ENCODE results near the gene CTSA. TPM values are rescaled to one million over a fixed set of nuclear protein-coding genes. Genes with fewer than 3 reads are reported as not detected.
"Not testable (repeated sequence)": the region's sequence is repeated elsewhere in the genome, so short reads cannot be mapped to it uniquely, and the experiment has no call there.

The CTSA gene
- total RNA-seq, 1 donor from 2014 or later = 15.1 TPM

- no peak overlapping the region for H3K27ac Mint-ChIP-seq
- H2AFZ ChIP-seq (replicated peaks) = no peak overlapping the region
- H3F3A ChIP-seq (ENCODE audit: low read depth) = no peaks in the 10 kb centered on the region
- H3K4me3 Mint-ChIP-seq = no peak overlapping the region
- no peaks in the 10 kb centered on the region for H3K9me3 Mint-ChIP-seq
- TF ChIP-seq EZH2phosphoT487 (IDR thresholded peaks at IDR 0.05) (no peak), EZH2 (IDR thresholded peaks at IDR 0.05) (no peak), CTCF (IDR thresholded peaks at IDR 0.05) (no peak)
- H3K36me3 Mint-ChIP-seq = peaks cover 14% of the 10 kb centered on the region
- H3K4me3 ChIP-seq = no peak overlapping the region
- no peak overlapping the region for H3K4me2 ChIP-seq
- H3K27ac ChIP-seq = no peak overlapping the region
- no peak for DNase-seq (ENCODE audit: low spot score)
- no peaks in the 10 kb centered on the region for H3K4me1 ChIP-seq
- H3K27me3 Mint-ChIP-seq (ENCODE audit: insufficient read depth, low read depth) = peaks cover 8% of the 10 kb centered on the region
- H3K4me1 Mint-ChIP-seq = peaks cover 3% of the 10 kb centered on the region
- H4K20me1 ChIP-seq (ENCODE audit: low read depth) = no peaks in the 10 kb centered on the region
- H3K36me3 ChIP-seq = no peaks in the 10 kb centered on the region
- H3K79me2 ChIP-seq (ENCODE audit: low read depth) = no peaks in the 10 kb centered on the region
- H3K9me3 ChIP-seq (ENCODE audit: low read depth) = no peaks in the 10 kb centered on the region
- no peaks in the 10 kb centered on the region for H3K27me3 ChIP-seq
- no peak overlapping the region for H3K9ac ChIP-seq
Measured at GRCh38 chr20:45899046-45899835, 8.1 kb downstream of the CTSA start.

GRCh38 chr20:45901332-45901731 lies 10.2 kb downstream of the CTSA start:
- H3K4me1 Mint-ChIP-seq; H3F3A ChIP-seq (ENCODE audit: low read depth); H3K4me3 ChIP-seq; H3K79me2 ChIP-seq (ENCODE audit: low read depth); DNase-seq (ENCODE audit: low spot score); H3K4me1 ChIP-seq; H3K9ac ChIP-seq; H3K9me3 Mint-ChIP-seq; H3K4me2 ChIP-seq; H3K27ac ChIP-seq; H3K9me3 ChIP-seq (ENCODE audit: low read depth); H3K27me3 ChIP-seq; H3K27ac Mint-ChIP-seq; H4K20me1 ChIP-seq (ENCODE audit: low read depth); H3K36me3 ChIP-seq; H3K4me3 Mint-ChIP-seq; H2AFZ ChIP-seq (replicated peaks); H3K27me3 Mint-ChIP-seq (ENCODE audit: insufficient read depth, low read depth): not testable (repeated sequence)
- H3K36me3 Mint-ChIP-seq = peaks cover 18% of the 10 kb centered on the region

GRCh38 chr20:45902199-45902701 lies 11.1 kb downstream of the CTSA start:
- no peak overlapping the region for H3K27ac ChIP-seq
- no peaks in the 10 kb centered on the region for H3F3A ChIP-seq (ENCODE audit: low read depth)
- H3K4me1 ChIP-seq = no peaks in the 10 kb centered on the region
- Mint-ChIP-seq H3K4me3 (no peak overlapping the region), H3K9me3 (no peaks in the 10 kb centered on the region), H3K36me3 (peaks cover 18% of the 10 kb centered on the region), H3K27ac (no peak overlapping the region), H3K27me3 (ENCODE audit: insufficient read depth, low read depth) (peaks cover 5% of the 10 kb centered on the region), H3K4me1 (no peaks in the 10 kb centered on the region)
- no peak overlapping the region for H3K4me2 ChIP-seq
- DNase-seq (ENCODE audit: low spot score) = no peak
- no peaks in the 10 kb centered on the region for H3K79me2 ChIP-seq (ENCODE audit: low read depth)
- H3K36me3 ChIP-seq = no peaks in the 10 kb centered on the region
- no peak for TF ChIP-seq EZH2phosphoT487 (IDR thresholded peaks at IDR 0.05)
- no peak for TF ChIP-seq EZH2 (IDR thresholded peaks at IDR 0.05)
- TF ChIP-seq CTCF (IDR thresholded peaks at IDR 0.05) = no peak
- no peak overlapping the region for H2AFZ ChIP-seq (replicated peaks)
- H3K9ac ChIP-seq = no peak overlapping the region
- no peaks in the 10 kb centered on the region for H3K9me3 ChIP-seq (ENCODE audit: low read depth)
- no peaks in the 10 kb centered on the region for H4K20me1 ChIP-seq (ENCODE audit: low read depth)
- no peaks in the 10 kb centered on the region for H3K27me3 ChIP-seq
- no peak overlapping the region for H3K4me3 ChIP-seq

Measured in neural progenitor cell (in vitro differentiated cells).